HG03025 (cell line): Measurements from ENCODE around the gene SERPIND1.
"Not testable (repeated sequence)": the region's sequence is repeated elsewhere in the genome, so short reads cannot be mapped to it uniquely, and the experiment has no call there.

Experiments used
- ATAC-seq: cut with Tn5 transposase; IDR thresholded peaks from one replicate; pipeline ENCODE4 v1.9.1; 2021; ENCODE audit warnings: mild to moderate bottlenecking, moderate library complexity; ENCODE audit not compliant: unreplicated experiment, low FRiP score

Gene SERPIND1

DNA sequence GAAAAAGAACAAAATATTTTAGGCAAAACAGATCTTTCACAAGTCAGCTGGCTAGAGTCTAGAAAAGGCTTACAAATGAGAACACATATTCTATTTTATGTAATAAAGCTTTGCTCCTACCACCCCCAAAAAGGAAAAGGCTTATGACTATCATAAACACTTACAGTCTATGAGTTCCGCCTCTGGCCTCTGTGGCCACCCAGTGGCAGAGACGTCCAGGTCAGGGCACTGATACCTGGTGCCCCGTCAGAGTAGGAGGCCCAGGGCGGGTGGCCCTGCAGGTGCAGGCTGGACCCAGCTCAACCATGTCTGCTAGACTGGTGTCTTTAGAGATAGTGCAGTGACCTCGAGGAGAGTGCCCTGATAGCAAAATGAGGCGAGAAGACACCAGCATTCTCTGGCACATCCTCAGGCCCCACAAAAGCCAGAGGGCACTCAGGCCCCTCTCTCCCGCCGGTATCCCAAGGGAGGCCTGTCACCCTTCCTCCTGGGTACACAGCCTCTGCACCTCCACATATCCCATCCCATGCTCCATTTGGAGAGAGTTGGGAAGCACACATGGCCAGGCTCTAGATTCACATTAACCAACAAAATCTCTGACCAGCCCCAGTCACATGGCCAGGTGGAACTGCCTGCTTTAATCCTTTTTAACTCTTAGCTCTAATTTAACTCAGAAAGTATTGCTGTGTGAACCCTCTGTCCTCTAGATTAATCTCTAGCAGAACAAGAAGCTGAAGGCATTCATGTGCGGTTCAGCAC, 27.3 kb upstream of the SERPIND1 start:
- ATAC-seq: no peak

DNA sequence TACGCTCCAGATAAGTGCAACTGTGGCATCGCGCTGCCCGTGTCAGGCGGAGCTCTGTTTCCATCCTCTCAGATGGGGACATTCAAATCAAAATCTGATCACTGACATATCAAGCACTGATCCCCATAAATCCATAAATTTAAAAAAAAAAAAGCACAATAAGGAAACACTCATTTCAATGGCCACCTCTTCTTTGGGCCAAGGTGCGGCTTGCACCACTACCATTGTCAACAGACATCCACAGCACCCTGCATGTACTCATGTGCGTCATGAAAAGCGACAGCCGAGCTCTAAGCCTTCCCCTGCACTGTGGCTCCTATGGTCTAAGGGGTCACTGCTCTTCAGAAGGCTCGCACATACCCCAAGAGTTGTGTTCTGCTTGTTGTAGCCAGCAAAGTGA, 26.7 kb upstream of the SERPIND1 start:
- no peak for ATAC-seq

DNA sequence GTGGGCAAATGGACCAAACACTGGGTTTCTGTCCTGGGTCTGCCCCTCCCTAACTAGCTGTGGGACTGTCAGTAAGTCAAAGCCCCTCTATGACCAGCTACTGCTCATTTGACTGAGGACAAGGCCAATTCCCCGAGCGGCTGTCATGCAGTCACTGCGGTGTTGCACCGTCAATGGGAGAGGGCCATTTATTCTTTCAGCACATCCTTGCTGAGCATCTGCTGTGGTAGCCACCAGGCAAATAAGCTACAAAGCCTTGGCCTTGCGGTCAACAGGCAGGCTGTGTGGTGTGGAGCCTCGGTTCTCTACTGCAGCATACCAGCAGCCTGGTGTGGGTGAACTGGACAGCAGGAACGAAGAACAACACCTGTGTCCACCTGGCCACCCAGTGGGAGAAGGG, 25.8 kb upstream of the SERPIND1 start:
- ATAC-seq: no peak

DNA sequence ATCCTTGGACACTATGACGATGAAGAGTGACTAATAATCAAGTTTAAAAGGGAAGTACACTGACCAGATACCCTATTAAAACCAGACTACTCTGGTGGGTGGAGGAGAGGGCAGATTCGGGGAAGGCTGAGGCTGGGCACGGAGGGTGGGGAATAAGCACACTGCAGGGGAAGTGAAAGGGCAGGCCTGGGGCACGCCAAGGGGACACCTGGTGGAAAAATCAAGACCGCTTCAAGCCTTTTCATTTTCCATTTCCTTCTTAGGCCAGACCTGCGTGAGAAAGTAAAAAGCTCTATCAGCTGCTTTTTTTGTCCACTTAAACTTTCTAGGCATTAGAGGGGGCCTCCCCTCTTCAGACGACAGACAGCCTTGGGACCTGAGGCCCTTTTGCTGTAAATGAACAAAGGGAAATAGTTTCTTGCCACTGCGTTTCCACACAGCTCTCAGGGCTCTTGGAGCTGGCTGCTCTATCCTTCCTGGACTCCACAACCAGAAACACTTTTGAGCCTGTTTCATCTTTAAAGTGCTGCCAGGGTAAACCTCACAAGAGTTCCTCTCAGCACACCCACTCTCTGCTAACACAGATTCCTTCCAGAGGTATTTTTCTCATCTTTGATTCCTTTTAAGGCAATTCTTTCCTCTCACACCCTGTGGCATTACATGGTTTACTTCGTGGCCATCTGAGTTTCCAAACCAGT, 25.0 kb upstream of the SERPIND1 start:
- no peak for ATAC-seq

DNA sequence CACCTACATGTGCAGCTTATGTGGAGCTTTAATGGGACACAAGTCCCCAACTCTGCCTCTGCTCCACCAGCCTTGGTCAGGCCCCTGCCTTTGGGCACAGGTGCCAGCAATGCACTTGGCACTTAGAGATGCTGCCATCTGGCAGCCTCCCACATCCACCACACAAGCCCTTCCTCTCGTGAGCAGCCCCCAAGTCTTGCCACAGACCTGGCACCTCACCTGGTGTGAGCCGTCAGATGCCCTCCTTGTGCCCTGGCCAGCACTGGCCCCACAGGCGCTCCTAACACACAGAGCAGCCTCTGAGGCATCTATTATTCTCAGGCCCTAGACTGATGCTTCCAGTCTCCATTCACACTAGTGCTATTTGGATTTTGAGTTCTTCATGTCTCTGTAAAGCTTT, 24.5 kb upstream of the SERPIND1 start:
- ATAC-seq: no peak

DNA sequence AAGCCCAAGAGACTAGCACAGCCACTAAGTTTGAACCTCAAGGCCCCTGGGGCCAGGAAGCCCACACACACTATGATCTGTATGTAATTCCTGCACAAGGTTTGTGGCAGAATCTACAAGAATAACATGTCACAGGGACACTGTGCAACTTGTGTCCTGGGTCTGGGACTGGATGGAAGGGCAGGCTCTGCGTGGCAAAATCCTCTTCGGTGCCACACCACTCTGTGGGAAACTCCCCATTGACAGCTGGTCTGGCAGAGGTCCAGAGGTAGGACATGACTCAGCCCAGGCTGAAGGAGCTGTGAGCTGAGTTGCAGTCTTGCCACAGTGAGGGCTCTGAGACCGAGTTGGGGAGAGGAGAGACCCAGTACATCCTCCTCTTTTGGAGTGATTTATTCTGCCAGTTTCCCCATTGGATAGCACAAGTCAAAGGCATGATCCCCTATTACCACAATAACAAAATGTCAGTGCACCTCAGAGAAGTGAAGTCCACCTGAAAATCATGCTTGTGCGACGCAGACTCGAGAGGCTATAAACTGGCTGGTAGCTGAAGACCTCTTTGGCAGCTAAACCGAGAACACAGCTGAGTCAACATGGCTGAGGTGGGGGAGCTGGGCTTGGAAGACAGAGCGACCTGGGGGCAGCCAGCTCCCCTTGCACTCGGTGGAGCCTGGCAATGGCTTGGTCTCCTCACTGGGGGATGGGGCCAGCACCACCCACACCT, 23.3 kb upstream of the SERPIND1 start:
- ATAC-seq: no peak

DNA sequence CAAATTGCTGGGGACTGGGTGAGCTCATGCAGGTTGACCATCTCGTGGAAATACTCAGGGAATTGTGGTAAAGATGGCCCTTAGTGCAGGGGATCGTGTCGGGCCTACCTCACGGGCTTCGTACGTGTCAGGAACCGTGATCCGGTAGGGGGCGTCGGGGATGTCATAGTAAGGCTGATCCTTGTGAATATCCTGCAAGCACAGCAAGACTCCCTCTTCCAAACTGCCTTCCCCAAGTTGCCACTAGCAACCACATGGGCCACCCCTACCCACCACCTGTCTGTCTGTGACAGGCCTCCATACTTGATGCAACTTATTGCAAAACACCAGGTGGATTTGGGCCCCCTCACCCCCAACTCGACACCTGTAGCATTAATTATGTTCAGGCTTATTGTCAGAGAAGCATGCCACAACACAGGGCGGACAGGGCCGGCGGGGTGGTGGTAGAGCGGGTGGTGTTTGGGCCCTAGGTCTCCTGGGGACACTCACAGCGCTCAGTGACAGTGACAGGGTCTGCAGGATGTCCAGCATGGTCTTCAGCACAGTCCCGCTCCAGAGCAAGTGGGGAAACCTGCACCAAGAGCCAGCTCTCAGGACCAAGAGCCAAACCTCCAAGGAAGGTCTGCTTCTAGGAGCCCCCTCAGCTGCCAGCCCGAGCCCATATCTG, 22.6 kb upstream of the SERPIND1 start:
- ATAC-seq: no peak

DNA sequence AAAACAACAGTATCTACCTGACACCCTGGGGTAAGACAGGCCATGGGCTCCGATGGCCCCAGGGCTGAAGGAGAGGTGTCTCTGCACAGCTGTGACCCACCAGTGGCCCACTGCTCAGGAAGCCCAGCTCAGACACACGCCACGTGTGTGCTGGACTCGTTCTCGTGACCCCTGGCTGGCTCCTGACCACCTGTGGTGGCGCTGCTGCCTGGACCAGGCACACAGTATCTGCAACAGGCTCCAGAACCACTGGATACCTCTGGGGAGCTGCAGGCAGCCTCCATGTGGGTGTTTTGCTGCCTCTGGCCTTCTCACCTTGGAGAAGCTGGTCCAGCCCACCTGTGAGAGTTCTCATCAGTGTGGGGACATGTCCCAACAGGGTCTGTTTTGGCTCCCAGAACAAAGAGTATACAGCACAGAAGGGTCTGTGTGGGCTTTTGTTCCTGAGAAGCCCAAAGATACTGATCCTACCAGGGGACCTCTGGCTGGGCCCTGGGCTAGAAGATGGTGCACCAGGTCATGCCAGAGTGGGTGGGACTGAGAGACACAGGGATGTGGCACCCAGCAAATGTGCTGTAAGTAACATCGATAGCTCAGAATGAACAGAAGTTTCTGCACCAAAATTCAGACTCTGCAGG, 21.7 kb upstream of the SERPIND1 start:
- no peak for ATAC-seq

DNA sequence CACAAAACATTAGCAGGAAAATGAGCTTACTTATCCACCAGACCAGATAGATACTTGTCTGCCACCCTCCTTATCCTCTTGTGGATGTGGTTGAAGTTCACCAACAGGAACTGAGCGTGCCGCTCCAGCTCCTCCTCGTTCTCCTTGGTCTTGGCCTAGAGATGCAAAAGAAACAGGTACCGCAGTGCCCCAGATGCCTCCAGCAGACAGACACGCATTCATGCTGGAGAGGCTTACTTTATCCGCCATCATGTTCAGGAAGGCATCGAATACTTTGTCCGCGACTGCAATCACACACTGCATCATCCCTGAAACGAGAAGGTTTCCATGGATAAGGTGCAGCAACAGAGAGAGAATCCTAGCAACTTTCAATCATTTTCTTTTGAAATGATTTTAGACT, 21.0 kb upstream of the SERPIND1 start:
- no peak for ATAC-seq

DNA sequence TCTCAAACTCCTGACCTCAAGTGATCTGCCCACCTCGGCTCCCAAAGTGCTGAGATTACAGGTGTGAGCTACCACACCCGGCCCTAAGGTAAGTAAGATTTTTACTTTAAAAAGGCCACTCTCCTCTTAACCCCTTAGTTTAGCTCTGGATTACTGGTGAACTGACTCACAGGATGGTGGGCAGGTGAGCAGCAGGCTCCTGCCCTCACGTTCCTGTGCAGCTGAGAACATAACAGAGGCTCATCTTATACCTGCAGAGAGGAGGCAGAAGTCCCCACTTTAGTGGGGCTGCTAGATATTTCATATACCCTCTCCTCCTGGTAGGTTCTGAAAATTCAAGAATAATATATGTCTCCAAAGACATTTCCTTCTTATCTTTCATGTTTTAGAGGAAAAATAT, 17.1 kb upstream of the SERPIND1 start:
- no peak for ATAC-seq

DNA sequence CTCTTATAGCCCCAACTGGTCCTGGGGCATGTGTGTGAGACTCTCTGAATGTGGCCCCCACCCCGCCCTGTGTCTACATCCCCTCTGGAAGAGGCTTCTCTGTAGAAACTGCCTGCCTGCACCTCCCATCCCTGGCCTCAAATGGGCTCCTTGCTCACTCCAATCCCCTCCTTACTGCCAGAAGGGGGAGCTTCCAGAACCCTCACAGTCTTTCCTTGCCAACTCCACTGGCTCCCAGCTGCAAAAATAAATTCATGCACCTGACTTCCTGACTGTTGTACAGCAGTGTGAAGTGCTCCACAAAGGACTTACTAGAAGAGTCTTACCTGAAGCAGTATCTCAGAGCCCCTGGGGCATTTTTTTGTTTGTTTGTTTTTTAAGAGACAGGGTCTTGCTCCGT, 15.2 kb upstream of the SERPIND1 start:
- ATAC-seq: no peak

DNA sequence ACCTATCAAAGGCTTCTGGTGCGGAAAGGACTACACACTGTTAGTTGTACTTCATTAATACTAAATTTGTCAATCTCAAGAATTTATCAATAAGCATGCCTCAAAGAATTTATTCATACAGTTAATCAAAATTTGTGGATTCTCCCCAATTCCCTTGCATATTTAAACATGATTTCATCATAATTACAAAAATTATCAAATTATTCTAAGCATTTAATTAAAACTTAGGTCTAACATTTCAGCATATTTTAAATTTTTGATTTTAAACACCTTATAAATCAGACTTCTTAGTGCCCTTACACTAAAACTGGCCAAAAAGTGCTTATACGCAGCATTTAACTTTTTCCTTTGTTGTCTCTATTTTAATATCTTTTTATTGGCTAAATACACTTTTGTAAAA, 13.8 kb upstream of the SERPIND1 start:
- ATAC-seq: no peak

DNA sequence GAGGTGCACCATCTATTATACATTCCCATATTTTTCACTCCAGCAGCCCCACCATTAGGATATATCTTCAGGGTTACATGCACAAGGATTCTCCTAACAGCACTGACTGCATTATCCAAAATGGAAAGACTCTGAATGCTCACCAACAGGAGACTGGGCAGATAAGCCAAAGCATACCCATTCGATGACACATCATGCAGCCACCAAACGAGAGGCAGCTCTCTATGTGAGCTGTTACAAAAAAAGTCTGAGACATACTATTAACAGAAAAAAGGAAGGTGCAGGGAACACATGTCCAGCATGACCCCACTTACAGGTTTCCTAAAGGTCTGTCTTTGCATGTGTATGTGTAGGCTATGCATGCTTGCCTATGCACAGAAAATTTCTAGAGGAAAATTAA, 12.4 kb upstream of the SERPIND1 start:
- ATAC-seq: no peak

DNA sequence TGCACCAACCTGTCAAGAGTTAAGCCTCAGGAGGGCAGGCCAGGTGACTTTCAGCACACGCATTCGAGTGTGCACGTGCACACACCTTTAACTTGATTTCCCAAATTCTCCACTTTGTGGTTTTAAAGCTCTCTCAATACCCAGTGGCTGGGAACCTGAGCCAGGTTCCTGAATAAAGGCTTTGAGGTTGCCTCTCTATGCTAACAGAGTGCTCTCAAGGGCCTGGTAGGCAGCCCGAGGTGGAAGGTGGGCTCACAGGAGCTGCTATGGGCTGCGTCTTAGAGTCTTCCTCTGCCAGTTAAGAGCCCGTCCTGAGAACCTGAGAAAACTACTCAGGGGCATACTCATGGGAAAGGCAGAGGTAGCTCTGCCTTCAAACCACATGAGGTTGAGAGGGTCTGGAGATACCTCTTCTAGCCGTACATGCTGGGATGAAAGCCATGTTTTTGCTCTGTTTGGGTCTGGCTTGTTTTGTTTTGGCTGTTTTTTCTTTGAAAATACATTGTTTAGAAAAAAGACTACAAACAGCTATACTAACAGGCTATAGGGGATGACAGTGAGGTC, 11.6 kb upstream of the SERPIND1 start:
- ATAC-seq: no peak

DNA sequence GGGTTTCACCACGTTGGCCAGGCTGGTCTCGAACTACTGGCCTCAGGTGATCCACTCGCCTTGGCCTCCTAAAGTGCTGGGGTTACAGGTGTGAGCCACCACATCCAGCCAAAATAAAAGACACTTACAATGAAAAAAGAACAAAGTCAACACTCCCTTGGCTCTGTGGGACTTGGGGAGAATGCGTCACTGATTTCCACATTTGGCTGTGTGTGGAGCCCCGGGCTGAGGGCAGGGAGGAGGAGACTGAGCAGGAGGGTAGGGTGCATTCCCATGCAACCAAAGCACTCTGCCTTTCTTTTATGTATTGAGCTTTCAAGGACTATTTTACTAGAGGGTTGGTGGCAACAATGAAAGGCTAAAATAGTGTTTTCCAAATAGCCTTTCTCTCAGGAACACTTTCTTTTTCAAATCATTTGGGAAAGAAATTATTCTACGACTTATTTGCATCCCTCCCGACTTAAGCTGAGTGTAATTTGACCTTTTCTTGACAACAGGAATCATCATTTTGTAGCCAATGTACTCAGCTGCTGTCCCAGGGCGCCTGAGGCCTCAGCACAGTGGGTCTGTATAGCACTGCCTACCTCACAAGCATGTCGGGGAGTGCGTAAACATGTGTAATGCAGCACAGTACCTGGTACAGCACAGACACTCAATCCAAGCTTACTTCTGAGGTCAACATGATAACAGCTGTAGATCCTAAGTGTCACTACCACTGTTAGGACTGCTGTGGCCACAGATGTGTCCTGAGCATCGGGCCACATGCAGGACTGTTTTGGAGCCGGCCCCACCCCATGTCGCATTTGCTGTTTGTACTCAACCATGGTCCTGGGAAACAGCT, 10.1 kb upstream of the SERPIND1 start:
- no peak for ATAC-seq

DNA sequence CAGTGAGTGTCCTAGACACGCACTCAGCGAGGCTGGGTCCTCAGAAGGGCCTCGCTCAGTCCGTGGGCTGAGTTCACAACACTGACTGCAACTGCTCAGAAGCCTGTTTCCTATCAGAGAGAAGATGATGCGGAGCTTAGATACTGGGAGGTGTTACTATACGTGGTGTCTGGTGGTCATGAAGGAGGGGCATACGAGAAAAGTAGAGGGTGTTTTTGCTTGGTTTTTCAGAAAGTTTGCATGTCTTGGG, 9.5 kb upstream of the SERPIND1 start:
- ATAC-seq: no peak

DNA sequence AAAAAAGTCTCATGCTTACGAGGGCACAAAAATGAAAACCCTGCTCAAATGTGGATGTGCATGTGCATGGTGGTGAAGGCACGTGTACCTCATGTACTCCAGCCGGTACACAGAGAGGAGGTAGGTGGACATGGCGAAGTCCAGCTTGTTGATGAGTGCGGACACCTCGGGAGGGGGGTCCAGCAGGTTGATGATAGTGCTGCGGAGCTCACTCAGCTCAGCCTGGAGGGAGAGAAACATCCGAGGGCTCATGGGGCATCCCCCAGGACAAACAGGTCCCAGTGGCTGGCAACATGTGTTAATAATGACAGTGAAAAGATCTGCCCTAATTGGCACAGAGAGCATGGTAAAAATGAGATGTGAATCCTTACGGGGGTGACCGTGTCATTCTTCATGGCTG, 9.2 kb upstream of the SERPIND1 start:
- ATAC-seq: no peak

DNA sequence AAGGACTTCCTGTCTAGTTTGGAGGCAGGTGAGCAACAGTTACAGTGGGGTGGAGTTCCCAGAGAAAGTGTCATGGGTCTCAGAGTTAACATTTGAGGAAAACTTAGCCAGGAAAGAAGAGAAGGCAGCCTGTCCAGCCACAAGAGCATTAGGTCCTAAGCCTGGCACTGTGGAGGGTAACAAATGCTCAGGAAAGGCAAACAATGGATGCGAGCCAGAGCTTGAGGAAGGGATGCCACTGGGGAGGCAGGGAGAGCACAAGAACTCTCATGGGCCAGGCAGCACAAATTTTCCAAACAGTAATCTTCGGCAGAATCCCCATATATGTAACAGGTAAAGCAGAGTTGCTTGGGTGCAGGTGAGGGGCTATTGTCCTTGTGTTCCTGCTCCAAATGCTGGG, 8.0 kb upstream of the SERPIND1 start:
- ATAC-seq: no peak

DNA sequence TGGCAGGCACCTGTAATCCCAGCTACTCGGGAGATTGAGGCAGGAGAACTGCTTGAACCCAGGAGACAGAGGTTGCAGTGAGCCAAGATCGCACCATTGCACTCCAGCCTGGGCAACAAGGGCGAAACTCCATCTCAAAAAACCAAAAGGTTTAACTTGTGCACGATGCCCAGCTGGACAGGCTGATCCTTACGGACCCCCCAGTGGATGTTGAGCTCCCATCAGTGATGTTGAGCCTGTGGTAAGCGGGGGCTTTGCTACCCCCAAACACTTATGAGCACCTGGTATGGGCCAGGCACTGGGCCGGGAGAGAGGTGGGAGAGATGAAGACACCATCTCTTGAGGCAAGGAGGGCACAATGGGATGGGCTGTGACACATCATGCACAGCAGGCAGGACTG, 7.4 kb upstream of the SERPIND1 start:
- no peak for ATAC-seq

DNA sequence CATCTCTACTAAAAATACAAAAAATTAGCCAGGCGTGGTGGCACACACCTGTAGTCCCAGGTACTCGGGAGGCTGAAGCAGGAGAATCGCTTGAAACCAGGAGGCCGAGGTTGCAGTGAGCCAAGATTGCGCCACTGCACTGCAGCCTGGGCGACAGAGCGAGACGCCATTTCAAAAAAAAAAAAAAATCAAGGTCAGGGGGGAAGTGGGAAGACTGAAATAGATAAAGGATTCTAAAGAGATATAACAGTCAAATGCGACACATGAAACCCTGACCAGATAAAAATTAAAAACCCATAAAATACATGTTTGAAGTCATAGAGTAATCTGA, 4.5 kb upstream of the SERPIND1 start:
- not testable (repeated sequence) for ATAC-seq
